A673 (cell line): ENCODE results near the gene PTHLH. TPM values are rescaled to one million over a fixed set of nuclear protein-coding genes. Genes with fewer than 3 reads are reported as not detected.

Experiments
- BruUV-seq: library from RNA; stranded (reverse); fragments of 400-500 nt; replicated peaks from 2 replicates; lab custom pipeline; 2021; lab: Mats Ljungman, UMichigan
- CTCF ChIA-PET: fragments of 300-600 bp; sonication (Branson Sonifier 250); formaldehyde crosslinking; loops from one replicate; lab custom pipeline; 2022; ENCODE audit warnings: antibody characterized with exemption; lab: Charles Lee
- POLR2A ChIA-PET: fragments of 300-600 bp; sonication (Branson Sonifier 250); formaldehyde crosslinking; loops from one replicate; lab custom pipeline; 2022; ENCODE audit warnings: antibody characterized with exemption; ENCODE audit not compliant: low non-redundant PET; lab: Charles Lee
- DNase-seq: peaks from one replicate; pipeline ENCODE4 v3.0.0-alpha.2; 2015; ENCODE audit warnings: low spot score
- H3K27ac ChIP-seq: fragments of 200-600 bp; sonication (generic); 2 replicates; pipeline ENCODE4 v1.5.1; 2016; ENCODE audit warnings: mixed run types, low read depth, mild to moderate bottlenecking, mixed read lengths, antibody characterized with exemption, low read length; ENCODE audit not compliant: poor library complexity, severe bottlenecking
- H3K27me3 ChIP-seq: fragments of 200-600 bp; sonication (generic); replicated peaks from 2 replicates; pipeline ENCODE4 v1.6.1; 2017; ENCODE audit warnings: mixed run types, low read depth, mild to moderate bottlenecking, mixed read lengths, antibody characterized with exemption, low read length; ENCODE audit not compliant: insufficient read depth, poor library complexity
- H3K36me3 ChIP-seq: fragments of 200-600 bp; sonication (generic); 2 replicates; pipeline ENCODE4 v1.6.1; 2016; ENCODE audit warnings: mixed run types, mild to moderate bottlenecking, mixed read lengths, antibody characterized with exemption, low read length; ENCODE audit not compliant: insufficient read depth, poor library complexity, severe bottlenecking
- H3K4me1 ChIP-seq: fragments of 200-600 bp; sonication (generic); 2 replicates; pipeline ENCODE4 v1.6.1; 2017; ENCODE audit warnings: mixed run types, mild to moderate bottlenecking, mixed read lengths, antibody characterized with exemption, low read length; ENCODE audit not compliant: insufficient read depth, poor library complexity, severe bottlenecking
- H3K4me3 ChIP-seq: fragments of 200-600 bp; sonication (generic); 2 replicates; pipeline ENCODE4 v1.5.1; 2016; ENCODE audit warnings: low read depth, mixed run types, mild to moderate bottlenecking, mixed read lengths, low read length; ENCODE audit not compliant: poor library complexity, severe bottlenecking
- H3K9me3 ChIP-seq: fragments of 200-600 bp; sonication (generic); 2 replicates; pipeline ENCODE4 v1.6.1; 2016; ENCODE audit warnings: mixed run types, low read depth, mild to moderate bottlenecking, mixed read lengths, antibody characterized with exemption, low read length; ENCODE audit not compliant: poor library complexity, severe bottlenecking
- CTCF ChIP-seq: fragments of 300-800, 200-600 bp; sonication (generic); conservative IDR thresholded peaks from 2 replicates; pipeline ENCODE4 v1.5.1; 2017; ENCODE audit warnings: low read depth, mild to moderate bottlenecking, antibody characterized with exemption, low read length, moderate library complexity, mixed read lengths
- EZH2 ChIP-seq: fragments of 200-600 bp; sonication (generic); IDR thresholded peaks from 2 replicates; pipeline ENCODE4 v1.6.1; 2017; ENCODE audit warnings: borderline replicate concordance, low read depth, mild to moderate bottlenecking, mixed read lengths, antibody characterized with exemption, low read length; ENCODE audit not compliant: poor library complexity, severe bottlenecking
- intact Hi-C: fragments of 100-400 bp; cut with micrococcal nuclease; formaldehyde crosslinking; loops from one replicate; pipeline ENCODE4 v1.10.0; 2022; ENCODE audit not compliant: unreplicated experiment
- total RNA-seq: library from RNA; stranded (reverse); gene quantifications from 2 replicates; pipeline ENCODE4 v1.2.3, GENCODE V29; 2021

Gene PTHLH
- total RNA-seq, 1 experiment from 2014 or later, result 2.4 TPM

GRCh38 chr12:27971606-27972005, 927 bp downstream of the PTHLH start:
- H3K36me3 ChIP-seq, result no peaks in the 10 kb centered on the region
- H3K4me3 ChIP-seq, result no peak overlapping the region
- peaks cover 30% of the 10 kb centered on the region for H3K4me1 ChIP-seq
- CTCF ChIA-PET, result no interaction called here
- DNase-seq, result no peak
- H3K9me3 ChIP-seq, result no peaks in the 10 kb centered on the region
- POLR2A ChIA-PET, result no interaction called here
- BruUV-seq, result no TSS peak
- TF ChIP-seq EZH2 (no peak), CTCF (no peak)
- intact Hi-C loops, result loop anchor here (2.0 kb wide), 1 partner anchor 201 kb away; no protein-coding TSS in a partner anchor
- peaks cover 23% of the 10 kb centered on the region for H3K27me3 ChIP-seq
- no peak overlapping the region for H3K27ac ChIP-seq

GRCh38 chr12:27971121-27971489, 1.4 kb downstream of the PTHLH start:
- ChIA-PET POLR2A (no interaction called here), CTCF (no interaction called here)
- no peak overlapping the region for H3K4me3 ChIP-seq
- H3K36me3 ChIP-seq, result no peaks in the 10 kb centered on the region
- intact Hi-C loops, result loop anchor here (2.0 kb wide), 1 partner anchor 202 kb away; no protein-coding TSS in a partner anchor
- peaks cover 35% of the 10 kb centered on the region for H3K4me1 ChIP-seq
- H3K27ac ChIP-seq, result no peak overlapping the region
- peaks cover 18% of the 10 kb centered on the region for H3K27me3 ChIP-seq
- BruUV-seq, result no TSS peak
- TF ChIP-seq CTCF (no peak), EZH2 (no peak)
- H3K9me3 ChIP-seq, result no peaks in the 10 kb centered on the region
- DNase-seq, result no peak

GRCh38 chr12:27970401-27971120, 2.0 kb downstream of the PTHLH start:
- peak; percentile 60 for DNase-seq
- Histone ChIP-seq H3K9me3 (no peaks in the 10 kb centered on the region), H3K4me1 (peaks cover 40% of the 10 kb centered on the region), H3K4me3 (peak overlapping the region; percentile 53), H3K36me3 (no peaks in the 10 kb centered on the region), H3K27ac (no peak overlapping the region), H3K27me3 (peaks cover 13% of the 10 kb centered on the region)
- TF ChIP-seq CTCF (no peak), EZH2 (no peak)
- BruUV-seq, result no TSS peak
- intact Hi-C loops, result loop anchor here (2.0 kb wide), 1 partner anchor 202 kb away; no protein-coding TSS in a partner anchor
- CTCF ChIA-PET, result interaction anchor here (0.5 to 0.7 kb wide), 2 partner anchors 12 to 28 kb away, joined by 3 read pairs; no protein-coding TSS in a partner anchor
- POLR2A ChIA-PET, result interaction anchor here (0.6 kb wide), 1 partner anchor 19 kb away, joined by 3 read pairs; no protein-coding TSS in a partner anchor
